NCI-H460 (cell line): ENCODE data around the gene CT45A1. TPM values are rescaled to one million over a fixed set of nuclear protein-coding genes. Genes with fewer than 3 reads are reported as not detected.
"Not testable (repeated sequence)": the region's sequence is repeated elsewhere in the genome, so short reads cannot be mapped to it uniquely, and the experiment has no call there.

ENCODE experiments used
- DNase-seq: peaks from one replicate; pipeline ENCODE4 v3.0.0-alpha.2; 2016; ENCODE audit warnings: low read depth; ENCODE audit errors: extremely low read depth
- polyA plus RNA-seq: library from polyadenylated mRNA; depleted of rRNA; stranded (reverse); fragments of >200 nt; gene quantifications from 2 replicates; pipeline ENCODE4 v1.2.3, GENCODE V29; 2014; cell fraction: nucleus; rRNA removed
- small RNA-seq, 2 experiments: library from RNA; depleted of rRNA; stranded (forward); fragments of <200 nt; gene quantifications; one replicate each; pipeline ENCODE3, GENCODE V24; 2014
- total RNA-seq: library from RNA; depleted of rRNA; stranded (reverse); fragments of >200 nt; shearing (Covaris generic); gene quantifications from 2 replicates; pipeline ENCODE4 v1.2.3, GENCODE V29; 2014; rRNA removed

The CT45A1 gene, protein sequence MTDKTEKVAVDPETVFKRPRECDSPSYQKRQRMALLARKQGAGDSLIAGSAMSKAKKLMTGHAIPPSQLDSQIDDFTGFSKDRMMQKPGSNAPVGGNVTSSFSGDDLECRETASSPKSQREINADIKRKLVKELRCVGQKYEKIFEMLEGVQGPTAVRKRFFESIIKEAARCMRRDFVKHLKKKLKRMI
- not detected in 2 replicates for total RNA-seq
- polyA plus RNA-seq: not detected in 2 replicates

GRCh38 chrX:135713183-135713689 is at the start of gene CT45A1:
CT45A1 (plus strand) TSS chrX:135713639; CDS start chrX:135718941, 5,302 bp downstream.
- DNase-seq: not testable (repeated sequence)

DNA sequence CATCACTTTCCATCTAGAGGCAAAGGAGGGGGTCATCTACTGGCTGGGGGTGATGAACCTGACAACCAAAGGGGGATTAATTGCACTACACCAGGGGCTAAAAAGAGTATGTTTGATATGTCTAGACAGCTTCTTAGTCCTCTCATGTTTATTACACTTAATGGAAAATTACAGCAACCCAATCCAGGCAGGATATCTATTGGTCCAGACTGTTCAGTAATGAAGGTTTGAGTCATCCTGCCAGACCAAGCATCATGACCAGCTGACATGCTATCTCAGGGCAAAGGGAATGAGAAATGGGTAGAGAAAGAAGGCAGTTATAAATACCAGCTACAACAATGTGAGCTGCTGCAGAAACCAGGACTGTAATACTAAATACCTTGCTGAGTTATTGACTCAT is 40.5 kb upstream of the CT45A1 start:
- DNase-seq: not testable (repeated sequence)

GRCh38 chrX:135688137-135688536 is 25.3 kb upstream of the CT45A1 start:
- DNase-seq: peak; percentile 26

DNA sequence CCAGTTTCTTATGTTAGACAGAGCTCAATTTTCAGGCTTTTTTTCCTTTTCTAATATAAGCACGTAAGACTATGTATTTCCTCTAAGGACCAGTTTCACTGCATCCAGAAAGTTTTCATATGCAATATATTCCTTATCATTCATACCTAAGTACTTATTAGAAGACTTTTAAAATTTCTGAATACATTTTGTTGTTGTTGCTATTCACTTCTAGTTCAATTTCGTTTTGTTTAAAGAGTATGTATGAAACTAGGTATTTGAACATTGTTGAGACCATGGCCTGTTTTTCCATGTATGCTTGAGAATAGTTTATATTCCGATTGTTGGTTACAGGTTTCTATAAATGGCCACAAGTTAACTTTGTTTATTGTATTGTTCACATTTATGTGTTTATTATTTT is 18.0 kb upstream of the CT45A1 start:
- DNase-seq: no peak

- no peak for DNase-seq
These were observed 15.8 kb upstream of the CT45A1 start for GRCh38 chrX:135697601-135698000.

DNA sequence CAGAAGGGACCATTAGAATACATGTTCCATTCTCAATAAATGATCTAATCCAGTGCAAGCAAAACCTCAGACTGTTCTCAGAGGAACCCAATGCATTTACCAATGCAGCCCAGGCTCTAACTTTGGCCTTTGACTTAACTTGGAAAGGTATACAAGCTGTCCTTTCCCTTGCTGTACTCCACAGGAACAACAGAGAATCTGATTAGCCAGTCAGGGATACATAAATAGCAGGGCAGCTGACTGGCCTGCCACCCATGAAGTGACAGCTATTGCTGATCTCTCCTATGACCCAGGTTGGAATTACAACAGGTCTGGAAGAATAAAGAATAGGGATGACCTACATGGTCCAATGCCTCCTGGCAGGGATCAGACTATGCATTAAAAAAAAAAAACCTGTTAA is 14.5 kb upstream of the CT45A1 start:
- no peak for DNase-seq

- DNase-seq: peak; percentile 30
These were observed 5.6 kb upstream of the CT45A1 start for GRCh38 chrX:135707880-135708279.

DNA sequence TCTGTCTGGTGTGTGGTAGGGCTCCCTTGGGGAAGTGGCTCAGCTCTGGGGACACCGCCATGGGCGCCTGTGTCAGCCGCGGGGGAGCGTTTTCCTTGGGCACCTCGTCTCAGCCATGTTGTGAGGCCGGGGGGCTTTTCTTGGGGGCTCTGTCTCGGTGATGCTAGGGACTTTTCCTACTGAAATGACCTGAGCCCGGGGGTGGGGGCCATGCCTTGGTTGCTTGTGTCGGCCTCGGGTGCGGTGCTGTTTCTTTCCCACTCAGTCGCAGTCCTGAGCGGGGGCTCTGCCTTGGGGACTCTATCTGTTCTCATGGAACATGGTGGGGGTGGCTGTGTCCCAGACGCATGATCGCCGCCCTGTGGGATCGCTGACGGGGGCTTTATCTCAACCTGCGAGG is 356 bp downstream of the CT45A1 start:
- DNase-seq: no peak

- DNase-seq: not testable (repeated sequence)
These were observed 21.2 kb downstream of the CT45A1 start for GRCh38 chrX:135734666-135735065.

DNA sequence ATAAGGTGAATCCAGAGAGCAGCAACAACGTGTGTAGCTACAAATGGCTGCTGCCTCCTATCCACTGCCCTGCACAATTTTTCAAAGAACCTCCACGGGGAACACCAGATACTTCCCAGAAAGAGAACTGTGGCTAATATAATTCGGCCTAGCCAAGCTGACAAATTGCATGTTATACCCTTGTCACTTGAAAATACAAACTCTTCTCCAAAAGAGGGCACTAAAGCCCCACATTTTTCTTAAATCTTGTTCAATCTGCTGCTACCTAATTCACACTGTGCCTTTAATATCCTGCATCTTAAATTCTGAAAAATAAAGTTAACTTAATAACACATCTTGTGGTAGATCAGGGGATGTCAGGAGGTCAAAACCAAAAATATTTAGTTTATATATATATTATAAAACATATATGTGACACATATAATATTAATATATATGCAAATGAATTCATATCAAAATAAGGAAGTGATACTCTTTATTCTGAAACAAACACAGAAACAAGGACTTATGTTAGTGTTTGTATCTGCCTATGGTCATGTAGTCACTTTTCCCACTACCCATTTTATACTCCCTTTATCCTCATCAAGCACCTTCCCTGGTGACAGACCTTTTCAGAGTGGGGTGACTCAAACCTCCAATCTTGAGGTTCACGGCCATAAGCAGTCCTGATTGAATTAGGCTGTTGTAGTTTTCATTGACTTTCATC is 24.1 kb downstream of the CT45A1 start:
- no peak for DNase-seq

DNA sequence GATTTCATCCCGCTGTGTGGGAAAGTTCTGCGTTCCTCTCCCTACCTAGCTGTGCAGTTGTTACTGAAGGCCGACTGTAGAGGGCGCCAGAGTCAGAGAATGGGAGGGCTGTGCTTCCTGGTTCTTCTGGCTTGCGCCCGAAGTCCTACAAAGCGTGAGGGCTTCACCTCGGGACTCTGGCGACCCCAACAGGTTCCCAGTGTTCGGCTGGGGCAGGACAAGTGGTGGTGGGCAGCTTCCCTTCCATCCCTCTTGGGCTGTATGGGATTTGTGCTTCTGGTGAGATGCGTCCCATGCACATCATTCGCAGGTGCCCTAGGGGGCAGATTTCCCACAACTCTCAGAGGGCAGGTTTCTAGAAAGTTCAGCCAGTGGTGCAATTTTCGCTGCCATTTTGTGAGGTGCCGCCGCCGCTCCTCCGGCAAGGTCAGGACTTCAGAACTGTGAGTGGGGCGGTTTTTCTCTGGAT is 27.3 kb downstream of the CT45A1 start:
- DNase-seq: peak; percentile 52

GRCh38 chrX:135741192-135741715 is 27.8 kb downstream of the CT45A1 start:
- DNase-seq: no peak

DNA sequence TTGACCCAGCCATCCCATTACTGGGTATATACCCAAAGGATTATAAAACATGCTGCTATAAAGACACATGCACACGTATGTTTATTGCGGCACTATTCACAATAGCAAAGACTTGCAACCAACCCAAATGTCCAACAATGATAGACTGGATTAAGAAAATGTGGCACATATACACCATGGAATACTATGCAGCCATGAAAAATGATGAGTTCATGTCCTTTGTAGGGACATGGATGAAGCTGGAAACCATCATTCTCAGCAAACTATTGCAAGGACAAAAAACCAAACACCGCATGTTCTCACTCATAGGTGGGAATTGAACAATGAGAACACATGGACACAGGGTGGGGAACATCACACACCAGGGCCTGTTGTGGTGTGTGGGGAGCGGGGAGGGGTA is 31.3 kb downstream of the CT45A1 start:
- DNase-seq: not testable (repeated sequence)

DNA sequence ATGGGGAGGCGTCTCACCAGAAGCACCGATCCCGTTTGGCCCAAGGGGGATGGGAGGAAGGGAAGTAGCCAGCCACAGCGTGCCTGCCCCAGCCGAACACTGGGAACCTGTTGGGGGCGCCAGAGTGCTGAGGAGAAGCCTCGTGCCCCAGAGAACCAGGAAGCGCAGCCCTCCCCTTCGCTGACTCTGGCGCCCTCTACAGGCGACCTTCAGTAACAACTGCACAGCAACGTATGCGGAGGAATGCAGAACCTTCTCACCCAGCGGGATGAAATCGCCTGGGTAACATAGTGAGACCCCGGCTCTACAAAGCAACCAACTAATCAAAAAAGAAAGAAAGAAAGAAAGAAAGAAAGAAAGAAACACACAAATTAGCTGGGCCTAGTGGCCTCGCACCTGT is 54.7 kb downstream of the CT45A1 start, which contains the start of gene CT45A3:
Gene CT45A3 (minus strand): TSS at position 101 of the 400 bp plus-strand sequence. CDS start 3,747 bp downstream, outside the sequence.
- DNase-seq: not testable (repeated sequence)

Small RNA genes within 50 kb of the gene (small RNA-seq; reads per million reads assigned to genes)
- gene AC240442.1: 0 reads per million in 2 experiments

Other genes starting within 250 kb of the CT45A1 start
- gene INTS6L, start 193.0 kb upstream of the CT45A1 start, total RNA-seq: 6.5 and 7.4 TPM in 2 replicates
- gene CT45A3, start 54.6 kb downstream of the CT45A1 start, total RNA-seq: not detected in 2 replicates
- gene CT45A5, start 71.9 kb downstream of the CT45A1 start, total RNA-seq: not detected in 2 replicates
- not detected in 2 replicates for gene CT45A6, start 89.1 kb downstream of the CT45A1 start, total RNA-seq
- gene CT45A2, start 106.4 kb downstream of the CT45A1 start, total RNA-seq: not detected in 2 replicates
- 0.22 TPM in 1 of 2 replicates, not detected in the other for gene CT45A7, start 123.6 kb downstream of the CT45A1 start, total RNA-seq
- gene CT45A8, start 140.9 kb downstream of the CT45A1 start, total RNA-seq: not detected in 2 replicates
- not detected in 2 replicates for gene CT45A9, start 158.2 kb downstream of the CT45A1 start, total RNA-seq
- not detected in 2 replicates for gene CT45A10, start 179.8 kb downstream of the CT45A1 start, total RNA-seq
- not detected in 2 replicates for gene SAGE1, start 180.1 kb downstream of the CT45A1 start, total RNA-seq